Measurements from ENCODE around the gene CMTM8.
A peak's percentile ranks its signal among the peaks of the same experiment; 100 is the strongest.

Gene CMTM8

DNA sequence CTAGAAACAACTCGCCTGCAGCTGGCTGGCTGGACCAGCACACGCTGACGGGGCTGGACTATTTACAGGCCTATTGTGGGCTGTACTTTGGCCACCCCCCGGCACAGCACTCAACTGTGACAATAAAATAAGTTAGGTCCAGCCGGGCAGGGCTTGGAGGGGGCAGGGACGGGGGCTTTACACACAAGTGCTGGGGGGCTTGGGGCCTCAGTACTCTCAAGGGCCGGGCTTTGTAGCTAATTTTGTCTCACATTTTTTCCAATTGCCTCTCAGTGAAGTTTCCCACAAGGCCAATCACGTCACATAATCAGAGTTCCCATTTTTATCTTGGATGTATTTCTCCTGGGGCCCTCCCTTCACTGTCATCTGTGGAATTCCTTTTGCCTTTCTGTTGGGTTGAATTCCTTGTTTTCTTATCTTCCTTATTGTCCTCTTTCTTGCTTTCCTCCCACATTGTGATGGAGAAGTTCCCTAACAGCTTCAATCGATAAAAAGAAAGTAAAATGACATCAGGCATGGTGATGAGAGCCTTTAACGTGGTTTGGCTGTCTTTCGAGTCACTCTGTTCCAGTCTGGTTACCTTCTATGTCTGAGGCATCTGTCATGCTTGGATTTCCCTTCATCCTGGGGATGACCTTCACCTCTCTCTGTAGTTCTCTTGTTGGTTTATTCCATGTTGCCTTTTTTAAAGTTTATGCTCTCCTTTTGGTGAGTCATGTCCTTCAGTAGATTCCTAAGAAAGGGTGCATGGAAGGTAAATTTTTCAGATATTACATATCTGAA is 109.1 kb downstream of the CMTM8 start:
- DNase-seq, result no peak

- no peak for DNase-seq
Measured at GRCh38 chr3:32349184-32349583, 110.7 kb downstream of the CMTM8 start.

DNA sequence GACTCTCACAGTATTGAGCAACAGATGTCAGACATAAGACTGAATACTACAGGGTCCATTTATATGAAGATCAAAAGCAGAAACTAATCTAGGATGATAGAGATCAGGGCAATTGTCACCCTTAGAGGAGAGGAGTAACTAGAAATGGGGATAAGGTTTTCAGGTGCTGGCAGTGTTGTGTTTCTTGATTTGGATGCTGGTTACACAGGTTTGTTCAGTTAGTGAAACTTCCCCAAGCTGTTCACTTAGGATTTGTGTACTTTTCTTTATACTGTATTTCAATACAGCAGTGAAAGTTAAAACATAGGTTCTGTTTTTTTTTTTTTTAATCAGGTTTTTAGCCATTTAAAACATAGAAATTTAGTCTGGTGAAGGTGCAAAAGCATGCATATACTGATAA is 114.1 kb downstream of the CMTM8 start:
- no peak for DNase-seq

- no peak for DNase-seq
Measured at GRCh38 chr3:32353351-32353750, 114.9 kb downstream of the CMTM8 start.

- peak; percentile 68 for DNase-seq
Measured at GRCh38 chr3:32354362-32354778, 115.9 kb downstream of the CMTM8 start.

DNA sequence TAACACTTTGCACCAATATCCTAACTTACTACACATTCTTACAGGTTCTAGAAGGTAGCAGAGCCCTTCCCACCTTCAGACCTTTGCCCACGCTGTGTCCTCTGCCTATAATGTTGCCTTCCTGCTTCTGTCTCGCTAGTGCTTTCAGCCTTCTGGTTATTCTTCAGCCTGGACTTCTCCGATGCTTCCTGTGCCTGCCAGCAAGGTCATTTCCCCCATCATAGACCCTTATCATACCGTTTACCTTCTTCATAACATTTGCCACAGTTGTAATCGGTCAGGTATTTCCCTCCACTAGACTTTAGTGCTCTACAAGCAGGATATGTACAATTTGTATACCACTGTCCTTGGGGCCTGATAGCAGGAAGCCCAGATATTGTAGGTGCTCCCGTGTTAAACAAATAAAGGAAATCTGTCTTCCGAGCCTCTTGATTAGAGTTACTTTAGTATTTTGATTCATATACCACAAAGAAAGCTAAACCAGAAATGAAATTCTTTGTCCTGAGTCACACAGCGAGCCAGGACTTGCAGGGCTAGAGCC is 117.3 kb downstream of the CMTM8 start:
- no peak for DNase-seq

DNA sequence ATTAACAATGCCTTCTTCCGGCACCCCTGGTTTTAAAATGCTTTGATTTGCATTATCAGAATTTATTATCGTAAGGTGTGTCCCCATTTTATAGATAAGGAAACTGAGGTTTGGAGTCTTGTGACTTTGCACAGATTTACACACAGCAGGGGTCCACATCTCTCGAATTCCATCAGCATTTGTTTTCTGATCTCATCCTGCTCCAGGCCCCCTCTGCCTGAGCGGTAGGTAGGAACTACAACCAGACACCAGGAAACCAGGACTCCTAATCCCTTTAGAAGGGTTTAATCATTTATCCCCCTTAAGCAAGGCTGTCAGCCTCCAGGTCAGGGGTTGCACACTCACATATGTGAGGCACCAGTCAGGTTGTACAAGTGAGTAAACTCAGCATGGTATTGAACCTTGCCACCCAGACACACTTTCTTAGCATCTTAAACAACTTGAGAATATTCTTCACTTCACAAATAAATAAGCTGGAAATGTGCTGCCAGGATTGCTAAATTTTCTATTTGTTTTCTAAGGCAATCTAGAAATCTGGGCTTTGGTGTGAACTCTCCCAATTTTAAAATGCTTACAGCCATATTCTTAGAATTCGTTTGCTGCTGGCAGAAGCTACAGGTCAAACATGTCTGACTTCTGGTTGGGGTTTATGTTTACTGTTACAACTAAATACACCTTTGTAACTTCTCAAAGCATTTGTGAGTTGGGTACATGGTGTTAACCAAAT is 121.4 kb downstream of the CMTM8 start:
- DNase-seq, result no peak

- DNase-seq, result no peak
Measured at GRCh38 chr3:32360493-32360827, 122.0 kb downstream of the CMTM8 start.

DNA sequence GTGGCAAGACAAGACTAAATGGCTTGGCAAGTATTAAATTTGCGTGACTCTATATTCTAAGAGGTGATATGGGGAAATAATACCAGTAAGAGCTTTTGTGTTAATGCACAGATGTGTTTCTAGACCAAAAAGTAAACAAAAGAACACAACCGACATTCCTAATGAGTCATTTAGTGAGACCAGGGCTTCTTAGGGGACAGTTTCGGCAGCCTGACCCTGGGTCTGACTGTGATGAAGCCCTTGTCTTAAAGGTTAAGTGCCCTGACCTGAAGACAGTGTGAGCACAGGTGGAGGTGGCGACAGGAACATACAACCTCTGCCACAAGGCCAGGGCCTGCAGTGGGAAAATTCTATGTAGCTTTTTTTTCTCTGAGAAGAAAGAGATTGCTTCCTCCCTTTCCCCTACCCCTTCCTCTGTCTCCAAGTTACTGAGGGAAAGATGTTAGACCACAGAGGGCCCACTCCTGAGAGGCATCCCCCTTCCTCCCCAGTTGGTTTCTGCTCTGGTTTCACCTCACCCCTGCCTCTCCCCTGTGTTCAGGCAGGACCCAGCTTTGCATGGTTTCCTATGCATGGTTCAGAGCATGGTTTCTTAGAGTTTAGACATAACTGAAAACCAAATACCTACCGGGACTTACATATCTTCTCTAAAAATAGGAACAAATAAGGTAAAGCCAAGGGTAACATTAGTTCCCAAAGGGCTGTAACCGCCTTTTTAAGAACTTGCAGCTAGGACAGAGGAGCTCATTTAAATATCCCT is 128.3 kb downstream of the CMTM8 start:
- no peak for DNase-seq

DNA sequence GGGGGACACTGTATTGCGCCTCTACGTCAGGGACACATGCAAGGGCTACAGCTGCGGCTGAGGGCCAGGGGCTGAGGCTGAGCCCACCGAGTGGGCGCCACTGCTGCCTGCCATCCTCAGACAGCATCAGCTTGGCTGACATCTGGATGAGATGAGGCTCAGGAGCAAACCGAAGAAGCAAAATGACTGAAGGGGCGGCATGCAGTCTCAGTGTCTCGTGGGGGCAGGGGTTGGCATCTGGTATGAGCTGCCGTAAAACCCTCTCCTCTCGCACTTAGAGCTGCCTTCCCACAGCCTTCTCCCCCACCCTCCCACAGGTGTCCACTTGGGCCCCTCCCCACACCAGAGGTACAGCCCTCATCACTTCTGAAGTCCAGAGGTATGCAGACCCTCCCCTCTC is 129.0 kb downstream of the CMTM8 start:
- no peak for DNase-seq

- no peak for DNase-seq
Measured at GRCh38 chr3:32371461-32372212, 133.2 kb downstream of the CMTM8 start.

- no peak for DNase-seq
Measured at GRCh38 chr3:32372213-32372490, 133.7 kb downstream of the CMTM8 start.

DNA sequence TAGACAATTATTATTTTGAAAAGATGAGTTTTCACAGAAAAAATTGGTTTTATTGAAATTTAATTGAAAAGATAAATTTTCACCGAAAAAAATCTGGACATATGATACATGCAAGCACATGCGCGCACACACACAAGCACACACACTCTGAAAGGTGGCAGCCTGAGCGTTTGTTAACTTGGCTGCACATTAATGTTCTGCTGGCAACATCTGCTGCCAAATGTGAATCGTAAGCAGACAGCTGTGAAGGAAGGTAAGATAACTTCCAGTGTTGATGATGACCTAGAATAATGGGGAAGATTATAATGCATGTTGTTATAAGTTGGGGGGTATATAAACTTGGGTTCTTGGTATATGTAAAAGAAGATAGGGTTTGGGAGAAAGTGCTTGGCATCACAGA is 134.8 kb downstream of the CMTM8 start:
- no peak for DNase-seq

GRCh38 chr3:32373844-32374243 is 135.4 kb downstream of the CMTM8 start:
- DNase-seq, result no peak

DNA sequence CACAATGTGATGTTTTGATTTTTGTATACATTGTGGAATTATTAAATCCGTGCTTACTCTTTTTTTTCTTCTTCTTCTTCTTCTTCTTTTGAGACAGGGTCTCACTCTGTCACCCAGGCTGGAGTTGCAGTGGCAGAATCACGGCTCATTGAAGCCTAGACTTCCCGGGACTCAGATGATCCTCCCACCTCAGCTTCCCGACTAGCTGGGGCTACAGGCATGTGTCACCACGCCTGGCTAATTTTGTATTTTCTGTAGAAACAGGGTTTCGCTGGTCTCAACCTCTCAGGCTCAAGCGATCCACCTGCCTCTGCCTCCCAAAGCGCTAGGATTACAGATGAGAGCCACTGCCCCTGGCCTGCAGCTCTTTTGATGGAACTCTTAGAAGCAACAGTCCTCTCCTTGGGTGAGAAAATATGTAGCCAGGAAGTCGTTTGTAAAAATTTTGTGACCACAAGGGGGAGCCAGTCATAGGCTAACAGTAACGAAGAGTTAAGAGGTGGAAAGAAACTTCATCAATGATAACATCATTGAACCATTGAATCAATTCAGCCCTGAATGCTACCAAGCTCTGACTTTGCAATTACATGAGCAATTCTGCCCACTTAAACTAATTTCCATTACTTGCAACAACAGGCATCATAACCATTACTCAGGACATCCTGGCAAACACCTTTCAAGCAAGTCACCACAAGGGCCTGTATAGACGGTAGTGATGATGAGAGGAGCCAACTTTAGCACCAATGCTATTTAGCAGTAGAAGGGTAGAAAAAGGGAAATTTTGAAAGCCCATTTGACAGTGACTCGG is 136.5 kb downstream of the CMTM8 start:
- DNase-seq, result peak; percentile 41

DNA sequence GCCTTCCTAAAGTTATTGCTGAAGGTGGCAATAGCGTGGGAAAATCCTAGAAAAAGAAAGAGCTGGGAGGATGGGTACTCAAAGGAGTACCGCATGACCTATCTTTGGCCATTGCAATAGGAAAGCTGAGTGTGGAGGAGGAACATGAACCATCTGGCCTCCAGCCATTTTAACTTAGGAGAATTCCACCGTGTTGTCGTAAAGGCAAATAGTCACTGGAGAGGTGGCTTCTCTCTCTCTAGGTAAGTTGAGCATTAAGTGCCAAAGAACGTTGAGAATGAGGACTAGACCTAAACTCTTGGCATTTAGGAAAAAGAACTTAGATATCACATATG is 137.1 kb downstream of the CMTM8 start:
- DNase-seq, result no peak

GRCh38 chr3:32376115-32376514 is 137.6 kb downstream of the CMTM8 start:
- DNase-seq, result no peak

- no peak for DNase-seq
Measured at GRCh38 chr3:32379831-32380500, 141.5 kb downstream of the CMTM8 start.

DNA sequence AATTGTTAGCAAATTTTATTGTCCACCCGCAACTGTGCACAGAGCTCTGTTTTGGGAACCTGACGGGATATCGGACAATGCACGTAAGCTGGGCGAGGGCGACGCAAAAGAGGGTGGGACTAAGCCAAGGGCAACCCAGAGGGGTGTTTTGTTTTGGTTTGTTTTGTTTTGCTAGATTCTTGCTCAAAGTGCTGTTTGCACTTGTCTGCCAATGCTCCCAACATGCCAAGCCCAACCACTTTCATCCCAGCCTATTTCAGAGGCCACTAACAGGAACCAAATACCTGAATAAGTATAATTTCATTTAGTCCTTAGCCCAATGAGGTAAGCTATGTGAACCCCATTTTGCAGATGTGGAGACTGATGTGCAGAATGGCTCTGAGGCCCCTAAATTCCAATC is 143.4 kb downstream of the CMTM8 start:
- no peak for DNase-seq

DNA sequence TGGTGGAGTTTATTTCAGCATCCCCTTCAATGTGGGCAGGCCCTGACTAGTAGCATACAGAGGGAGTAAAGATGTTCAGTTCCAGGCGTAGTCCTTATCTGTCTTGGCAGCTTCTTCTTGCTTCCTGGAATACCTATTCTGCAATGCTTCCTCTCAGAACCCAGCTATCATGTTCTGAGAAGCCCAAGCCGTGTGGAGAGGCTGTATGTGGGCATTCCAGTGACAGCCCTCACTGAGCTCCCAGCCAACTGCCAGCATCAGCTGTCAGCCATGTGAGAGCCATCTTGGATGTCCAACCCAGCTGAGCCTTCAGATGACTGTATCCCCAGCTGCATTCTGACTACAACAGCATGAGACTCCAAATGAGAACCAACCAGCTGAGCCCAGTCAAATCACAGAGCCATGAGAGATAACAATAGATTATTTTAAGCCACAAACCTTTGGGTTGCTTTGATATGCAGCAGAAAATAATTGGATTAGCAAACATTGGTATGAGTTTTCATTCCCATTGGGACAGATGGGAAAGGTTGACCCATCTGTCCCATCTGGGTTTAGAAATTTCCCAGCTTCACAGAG is 144.7 kb downstream of the CMTM8 start:
- DNase-seq, result no peak

- no peak for DNase-seq
Measured at GRCh38 chr3:32384938-32385337, 146.5 kb downstream of the CMTM8 start.
